Nephron progenitor cell (in vitro differentiated cells): ENCODE results near the gene ZNF638.

Experiments used
- DNase-seq: peaks from one replicate; pipeline ENCODE4 v3.0.0; 2021
- H3K27ac Mint-ChIP-seq: 2 replicates; pipeline ENCODE4 v1.8.0; 2021; ENCODE audit warnings: mild to moderate bottlenecking, moderate library complexity, mixed read lengths
- H3K27me3 Mint-ChIP-seq: 2 replicates; pipeline ENCODE4 v1.8.0; 2021; ENCODE audit warnings: mild to moderate bottlenecking, low read depth, mixed read lengths; ENCODE audit not compliant: poor library complexity
- H3K36me3 Mint-ChIP-seq: 2 replicates; pipeline ENCODE4 v1.8.0; 2021; ENCODE audit warnings: low read depth, mixed read lengths
- H3K4me1 Mint-ChIP-seq: 2 replicates; pipeline ENCODE4 v1.8.0; 2021; ENCODE audit warnings: mixed read lengths
- H3K4me3 Mint-ChIP-seq: 2 replicates; pipeline ENCODE4 v1.8.0; 2021; ENCODE audit warnings: mild to moderate bottlenecking, moderate library complexity, mixed read lengths
- H3K9me3 Mint-ChIP-seq: 2 replicates; pipeline ENCODE4 v1.8.0; 2021; ENCODE audit warnings: mild to moderate bottlenecking, moderate library complexity, mixed read lengths
- TF ChIP-seq, protein P1 (sequence below): fragments of 200-600 bp; sonication (generic); IDR thresholded peaks from 2 replicates; pipeline ENCODE4 v1.5.0; 2021; ENCODE audit warnings: antibody characterized with exemption

ZNF638 gene

DNA sequence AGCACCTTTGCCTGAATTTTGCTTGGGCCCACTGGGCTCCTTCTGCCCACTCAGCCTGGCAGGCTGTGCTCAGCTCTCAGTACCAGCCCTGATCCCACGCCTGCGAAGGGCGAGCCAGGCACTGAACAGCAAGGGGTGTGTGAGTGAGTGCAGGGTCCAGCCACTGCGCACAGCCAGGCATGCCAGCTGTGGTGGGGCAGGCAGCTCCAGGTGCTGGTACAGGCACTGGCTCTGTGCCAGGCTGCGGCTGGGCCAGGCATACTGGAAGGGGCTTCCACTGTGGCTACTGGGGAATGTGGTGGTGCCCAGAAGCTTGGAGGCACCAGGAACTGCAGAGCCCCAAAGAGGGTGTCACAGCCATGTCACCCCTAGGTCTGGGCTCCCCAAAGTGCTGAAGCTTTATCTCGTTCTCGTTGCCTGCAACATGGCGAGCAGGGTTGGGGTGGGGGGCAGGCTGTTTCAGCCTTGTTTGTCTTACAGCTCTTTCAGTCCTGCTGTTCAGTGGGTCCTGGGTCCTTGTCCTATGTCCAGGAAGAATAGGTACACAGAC is 130.5 kb downstream of the ZNF638 start:
- no peak overlapping the region for H3K4me3 Mint-ChIP-seq
- TF ChIP-seq, protein P1, sequence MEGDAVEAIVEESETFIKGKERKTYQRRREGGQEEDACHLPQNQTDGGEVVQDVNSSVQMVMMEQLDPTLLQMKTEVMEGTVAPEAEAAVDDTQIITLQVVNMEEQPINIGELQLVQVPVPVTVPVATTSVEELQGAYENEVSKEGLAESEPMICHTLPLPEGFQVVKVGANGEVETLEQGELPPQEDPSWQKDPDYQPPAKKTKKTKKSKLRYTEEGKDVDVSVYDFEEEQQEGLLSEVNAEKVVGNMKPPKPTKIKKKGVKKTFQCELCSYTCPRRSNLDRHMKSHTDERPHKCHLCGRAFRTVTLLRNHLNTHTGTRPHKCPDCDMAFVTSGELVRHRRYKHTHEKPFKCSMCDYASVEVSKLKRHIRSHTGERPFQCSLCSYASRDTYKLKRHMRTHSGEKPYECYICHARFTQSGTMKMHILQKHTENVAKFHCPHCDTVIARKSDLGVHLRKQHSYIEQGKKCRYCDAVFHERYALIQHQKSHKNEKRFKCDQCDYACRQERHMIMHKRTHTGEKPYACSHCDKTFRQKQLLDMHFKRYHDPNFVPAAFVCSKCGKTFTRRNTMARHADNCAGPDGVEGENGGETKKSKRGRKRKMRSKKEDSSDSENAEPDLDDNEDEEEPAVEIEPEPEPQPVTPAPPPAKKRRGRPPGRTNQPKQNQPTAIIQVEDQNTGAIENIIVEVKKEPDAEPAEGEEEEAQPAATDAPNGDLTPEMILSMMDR: no peak
- no peaks in the 10 kb centered on the region for H3K9me3 Mint-ChIP-seq
- peaks cover 29% of the 10 kb centered on the region for H3K4me1 Mint-ChIP-seq
- peaks cover 25% of the 10 kb centered on the region for H3K27me3 Mint-ChIP-seq
- no peaks in the 10 kb centered on the region for H3K36me3 Mint-ChIP-seq
- DNase-seq: no peak
- no peak overlapping the region for H3K27ac Mint-ChIP-seq

DNA sequence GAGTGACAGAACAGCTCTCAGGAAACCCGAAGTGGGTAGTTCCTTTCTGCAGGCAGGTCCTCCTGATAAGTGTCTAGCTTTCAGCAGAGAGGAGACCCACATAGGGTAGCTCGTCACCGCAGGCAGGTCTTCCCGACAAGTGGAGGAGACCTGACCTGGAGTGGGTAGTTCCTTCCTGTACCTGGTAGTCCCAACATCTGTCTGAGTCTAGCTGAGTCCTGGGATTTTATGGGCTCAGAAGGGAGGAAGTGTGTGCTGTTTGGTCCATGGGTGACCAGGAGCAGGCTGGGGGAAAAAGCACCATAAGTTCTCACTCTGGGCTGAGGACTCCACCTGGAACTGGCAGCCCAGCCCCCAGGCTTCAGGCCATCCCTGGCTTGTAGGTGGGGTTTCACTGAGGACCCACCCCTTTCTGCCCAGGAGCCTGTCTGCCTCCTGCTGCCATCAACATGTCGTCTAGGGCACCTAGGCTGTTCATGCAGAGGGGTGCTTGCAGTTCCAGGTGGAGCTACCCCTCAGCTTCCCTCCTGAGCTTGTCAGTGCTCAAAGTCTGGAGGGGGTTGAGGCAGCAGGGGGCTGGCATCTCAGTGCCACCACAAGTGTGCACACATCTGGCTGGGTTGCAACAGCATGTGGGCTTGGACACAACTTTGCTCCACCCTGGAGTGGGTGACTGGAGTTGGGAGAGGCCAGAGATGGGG is 131.2 kb downstream of the ZNF638 start:
- TF ChIP-seq, protein P1: no peak
- peaks cover 32% of the 10 kb centered on the region for H3K27me3 Mint-ChIP-seq
- H3K4me3 Mint-ChIP-seq: no peak overlapping the region
- no peaks in the 10 kb centered on the region for H3K9me3 Mint-ChIP-seq
- no peak for DNase-seq
- no peaks in the 10 kb centered on the region for H3K36me3 Mint-ChIP-seq
- peaks cover 32% of the 10 kb centered on the region for H3K4me1 Mint-ChIP-seq
- no peak overlapping the region for H3K27ac Mint-ChIP-seq

DNA sequence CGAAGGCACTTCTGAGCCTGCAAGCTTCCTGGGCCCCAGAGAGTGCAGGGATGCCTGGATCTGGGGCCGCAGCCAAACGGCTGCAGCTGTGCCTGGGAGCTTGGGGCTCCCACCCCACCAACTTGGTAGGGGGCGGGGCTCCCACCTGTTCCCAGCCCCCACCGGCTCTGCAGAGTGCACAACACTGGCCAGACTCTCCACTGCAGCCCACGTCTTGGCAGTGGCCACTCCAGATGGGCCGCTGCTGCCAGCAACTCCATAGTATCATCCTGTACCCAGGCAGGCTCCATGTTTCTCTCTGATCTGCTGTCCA is 131.7 kb downstream of the ZNF638 start:
- peaks cover 35% of the 10 kb centered on the region for H3K4me1 Mint-ChIP-seq
- H3K27ac Mint-ChIP-seq: no peak overlapping the region
- TF ChIP-seq, protein P1: no peak
- no peaks in the 10 kb centered on the region for H3K36me3 Mint-ChIP-seq
- no peaks in the 10 kb centered on the region for H3K9me3 Mint-ChIP-seq
- no peak for DNase-seq
- no peak overlapping the region for H3K4me3 Mint-ChIP-seq
- H3K27me3 Mint-ChIP-seq: peaks cover 37% of the 10 kb centered on the region

DNA sequence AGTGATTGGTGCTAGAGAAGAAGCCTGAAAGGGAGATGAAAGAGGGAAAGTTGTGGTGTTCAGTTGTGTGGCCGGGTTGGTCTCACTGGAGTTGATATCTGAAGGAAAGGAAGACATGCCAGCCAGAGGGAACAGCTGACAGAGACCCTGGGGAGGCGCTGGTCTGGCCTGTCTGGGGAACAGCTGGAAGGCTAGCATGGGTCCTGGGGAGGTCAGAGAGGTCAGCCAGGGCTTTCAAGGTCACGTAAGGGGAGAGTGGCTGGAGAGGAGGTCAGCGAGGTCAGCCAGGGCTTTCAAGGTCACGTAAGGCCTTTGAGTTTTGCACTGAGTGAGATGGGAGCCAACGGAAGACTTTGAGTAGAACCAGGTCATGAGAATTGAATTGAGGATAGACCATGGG is 132.8 kb downstream of the ZNF638 start:
- H3K27me3 Mint-ChIP-seq: peaks cover 45% of the 10 kb centered on the region
- H3K9me3 Mint-ChIP-seq: no peaks in the 10 kb centered on the region
- H3K4me1 Mint-ChIP-seq: peaks cover 31% of the 10 kb centered on the region
- no peak overlapping the region for H3K27ac Mint-ChIP-seq
- TF ChIP-seq, protein P1: no peak
- no peak for DNase-seq
- no peak overlapping the region for H3K4me3 Mint-ChIP-seq
- no peaks in the 10 kb centered on the region for H3K36me3 Mint-ChIP-seq

DNA sequence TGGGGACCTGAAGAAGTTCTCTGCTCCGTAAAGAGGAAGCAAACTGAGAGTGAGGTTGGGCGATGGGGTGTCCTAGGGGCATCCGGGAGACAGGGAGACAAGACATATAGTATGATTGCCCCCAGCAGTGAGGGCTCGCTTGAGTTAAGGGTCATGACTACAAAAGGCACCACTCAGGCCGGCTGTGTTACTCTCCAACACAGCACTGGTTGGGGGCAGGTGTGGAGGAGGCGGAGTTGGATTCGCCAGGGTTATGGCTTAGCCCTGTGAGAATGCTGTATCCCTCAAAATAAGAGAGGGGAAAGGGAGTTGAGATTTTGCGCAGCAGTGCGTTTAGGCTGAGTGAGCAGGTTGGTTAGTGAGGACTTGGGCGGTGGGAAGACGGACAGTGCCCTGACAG is 133.8 kb downstream of the ZNF638 start:
- peaks cover 35% of the 10 kb centered on the region for H3K4me1 Mint-ChIP-seq

More for the DNA sequence above, 133.8 kb downstream of the ZNF638 start:
- no peaks in the 10 kb centered on the region for H3K36me3 Mint-ChIP-seq
- no peaks in the 10 kb centered on the region for H3K9me3 Mint-ChIP-seq
- no peak for DNase-seq
- TF ChIP-seq, protein P1: no peak
- no peak overlapping the region for H3K27ac Mint-ChIP-seq
- no peak overlapping the region for H3K4me3 Mint-ChIP-seq
- H3K27me3 Mint-ChIP-seq: peaks cover 53% of the 10 kb centered on the region
